Fibroblast of lung (primary cell): ENCODE measurements around the gene SUPT5H. TPM values are rescaled to one million over a fixed set of nuclear protein-coding genes. Genes with fewer than 3 reads are reported as not detected.

Experiments used
- DNase-seq, 2 donors: peaks; one replicate each; pipeline versions ENCODE4 v3.0.0 to v3.0.0-alpha.2; 2010; ENCODE audit warnings: low read depth in 2 of 2
- H2AFZ ChIP-seq: 2 replicates; pipeline ENCODE4 v1.5.1; 2012; ENCODE audit warnings: low read length, control low read depth, inconsistent platforms
- H3K27ac ChIP-seq: 2 replicates; pipeline ENCODE4 v1.5.1; 2011; ENCODE audit warnings: low read length, control low read depth; ENCODE audit not compliant: insufficient read depth
- H3K27me3 ChIP-seq: 2 replicates; pipeline ENCODE4 v1.5.1; 2011; ENCODE audit warnings: mild to moderate bottlenecking, low read length; ENCODE audit not compliant: control insufficient read depth, insufficient read depth
- H3K36me3 ChIP-seq: 2 replicates; pipeline ENCODE4 v1.5.1; 2011; ENCODE audit warnings: low read length; ENCODE audit not compliant: control insufficient read depth, insufficient read depth
- H3K4me1 ChIP-seq: 2 replicates; pipeline ENCODE4 v1.5.1; 2011; ENCODE audit warnings: low read length; ENCODE audit not compliant: control insufficient read depth, insufficient read depth; ENCODE audit errors: extremely low read depth
- H3K4me2 ChIP-seq: 2 replicates; pipeline ENCODE4 v1.5.1; 2011; ENCODE audit warnings: low read length, control low read depth; ENCODE audit not compliant: insufficient read depth; ENCODE audit errors: extremely low read depth
- H3K4me3 ChIP-seq, 4 experiments: fragments of 200-600 bp in 1 of 4; sonication (generic) in 1 of 4; replicated peaks in 1 of 4; 2 replicates each; pipeline ENCODE4 v1.5.1; 2011 to 2016; ENCODE audit warnings: low read length in 4 of 4, low read depth in 3 of 4, mild to moderate bottlenecking in 3 of 4, control low read depth in 2 of 4, inconsistent platforms in 1 of 4, mixed read lengths in 1 of 4; ENCODE audit not compliant: insufficient read depth in 1 of 4; ENCODE audit errors: control extremely low read depth in 1 of 4
- H3K79me2 ChIP-seq: 2 replicates; pipeline ENCODE4 v1.5.1; 2012; ENCODE audit warnings: mild to moderate bottlenecking, low read length, inconsistent platforms; ENCODE audit not compliant: control insufficient read depth, insufficient read depth
- H3K9ac ChIP-seq: 2 replicates; pipeline ENCODE4 v1.5.1; 2011; ENCODE audit warnings: mild to moderate bottlenecking, low read length, control low read depth; ENCODE audit not compliant: insufficient read depth
- H3K9me3 ChIP-seq: 2 replicates; pipeline ENCODE4 v1.5.1; 2012; ENCODE audit warnings: low read depth, low read length; ENCODE audit not compliant: control insufficient read depth, insufficient read depth
- H4K20me1 ChIP-seq: 2 replicates; pipeline ENCODE4 v1.5.1; 2011; ENCODE audit warnings: low read length; ENCODE audit not compliant: control insufficient read depth, insufficient read depth; ENCODE audit errors: extremely low read depth
- EZH2 ChIP-seq: IDR thresholded peaks from 2 replicates; pipeline ENCODE4 v1.5.1; 2012; ENCODE audit warnings: low read length, control low read depth, mild to moderate bottlenecking; ENCODE audit errors: missing control alignments
- polyA plus RNA-seq, 2 donors: library from polyadenylated mRNA; depleted of rRNA in 1 of 2; stranded (reverse) in 1 of 2; unstranded in 1 of 2; fragments of >200 nt; gene quantifications; 2 replicates each; pipeline ENCODE4 v1.2.1, GENCODE V29; 2011 to 2012; ENCODE audit warnings: missing spikeins in 1 of 2
- total RNA-seq: library from RNA; depleted of rRNA; stranded (reverse); fragments of >200 nt; gene quantifications from 2 replicates; pipeline ENCODE4 v1.2.1, GENCODE V29; 2014
- TF ChIP-seq, protein P1 (sequence below), 2 donors: IDR thresholded peaks in 1 of 2; conservative IDR thresholded peaks in 1 of 2; 1 replicate in 1 of 2; 2 replicates in 1 of 2; pipeline ENCODE4 v1.5.1; 2011 to 2012; ENCODE audit warnings: low read length in 2 of 2, control low read depth in 1 of 2, inconsistent platforms in 1 of 2, low read depth in 1 of 2, mild to moderate bottlenecking in 1 of 2

SUPT5H gene
- total and polyA plus RNA-seq, 2 donors (not counting 1 experiment from before 2014, with no cell fraction given), result 50.2 to 77.8 TPM

DNA sequence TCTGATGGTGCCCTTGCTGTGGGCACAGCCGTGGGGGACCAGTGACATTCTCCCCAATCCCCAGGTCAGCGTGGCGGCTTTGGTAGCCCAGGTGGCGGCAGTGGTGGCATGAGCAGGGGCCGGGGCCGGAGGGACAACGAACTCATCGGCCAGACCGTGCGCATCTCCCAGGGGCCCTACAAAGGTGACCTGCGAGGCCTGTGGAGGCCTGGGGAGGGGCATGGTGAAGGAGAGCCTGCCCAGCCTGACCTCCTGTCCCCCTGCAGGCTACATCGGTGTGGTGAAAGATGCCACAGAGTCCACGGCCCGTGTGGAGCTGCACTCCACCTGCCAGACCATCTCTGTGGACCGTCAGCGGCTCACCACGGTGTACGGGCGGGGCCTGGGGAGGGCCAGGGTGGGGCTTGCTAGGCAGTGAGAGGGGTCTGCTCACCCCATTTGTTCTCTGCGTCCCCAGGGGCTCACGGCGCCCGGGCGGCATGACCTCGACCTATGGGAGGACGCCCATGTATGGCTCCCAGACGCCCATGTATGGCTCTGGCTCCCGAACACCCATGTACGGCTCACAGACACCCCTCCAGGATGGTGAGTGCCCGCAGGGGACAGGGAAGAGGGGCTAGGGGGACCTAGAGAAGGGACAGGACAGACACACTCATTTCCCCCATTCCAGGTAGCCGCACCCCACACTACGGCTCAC lies 27.5 kb downstream of the SUPT5H start:
- no peak overlapping the region for H3K4me2 ChIP-seq

GRCh38 chr19:39473443-39473960 lies 28.1 kb downstream of the SUPT5H start:
- Histone ChIP-seq H3K4me3 (no peak overlapping the region), H3K4me1 (no peaks in the 10 kb centered on the region), H3K79me2 (no peaks in the 10 kb centered on the region), H3K4me2 (no peak overlapping the region), H3K27ac (no peak overlapping the region), H4K20me1 (no peaks in the 10 kb centered on the region), H2AFZ (no peak overlapping the region), H3K9me3 (no peaks in the 10 kb centered on the region), H3K9ac (no peak overlapping the region), H3K36me3 (peaks cover 48% of the 10 kb centered on the region), H3K27me3 (no peaks in the 10 kb centered on the region)
- no peak for DNase-seq
- no peak for TF ChIP-seq EZH2
- TF ChIP-seq, protein P1, sequence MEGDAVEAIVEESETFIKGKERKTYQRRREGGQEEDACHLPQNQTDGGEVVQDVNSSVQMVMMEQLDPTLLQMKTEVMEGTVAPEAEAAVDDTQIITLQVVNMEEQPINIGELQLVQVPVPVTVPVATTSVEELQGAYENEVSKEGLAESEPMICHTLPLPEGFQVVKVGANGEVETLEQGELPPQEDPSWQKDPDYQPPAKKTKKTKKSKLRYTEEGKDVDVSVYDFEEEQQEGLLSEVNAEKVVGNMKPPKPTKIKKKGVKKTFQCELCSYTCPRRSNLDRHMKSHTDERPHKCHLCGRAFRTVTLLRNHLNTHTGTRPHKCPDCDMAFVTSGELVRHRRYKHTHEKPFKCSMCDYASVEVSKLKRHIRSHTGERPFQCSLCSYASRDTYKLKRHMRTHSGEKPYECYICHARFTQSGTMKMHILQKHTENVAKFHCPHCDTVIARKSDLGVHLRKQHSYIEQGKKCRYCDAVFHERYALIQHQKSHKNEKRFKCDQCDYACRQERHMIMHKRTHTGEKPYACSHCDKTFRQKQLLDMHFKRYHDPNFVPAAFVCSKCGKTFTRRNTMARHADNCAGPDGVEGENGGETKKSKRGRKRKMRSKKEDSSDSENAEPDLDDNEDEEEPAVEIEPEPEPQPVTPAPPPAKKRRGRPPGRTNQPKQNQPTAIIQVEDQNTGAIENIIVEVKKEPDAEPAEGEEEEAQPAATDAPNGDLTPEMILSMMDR (conservative IDR thresholded peaks at IDR 0.05 in 1 of 2, IDR thresholded peaks at IDR 0.05 in 1 of 2; ENCODE audit: low read depth in 1 of 2, low read length in 2 of 2), result no peak

More for the DNA sequence above, 27.5 kb downstream of the SUPT5H start:
- Histone ChIP-seq H2AFZ (no peak overlapping the region), H3K9ac (no peak overlapping the region), H3K4me1 (no peaks in the 10 kb centered on the region), H3K4me3 (no peak overlapping the region), H4K20me1 (no peaks in the 10 kb centered on the region), H3K27me3 (no peaks in the 10 kb centered on the region), H3K27ac (no peak overlapping the region), H3K79me2 (no peaks in the 10 kb centered on the region), H3K36me3 (peaks cover 51% of the 10 kb centered on the region), H3K9me3 (no peaks in the 10 kb centered on the region)
- TF ChIP-seq, protein P1 (conservative IDR thresholded peaks at IDR 0.05 in 1 of 2, IDR thresholded peaks at IDR 0.05 in 1 of 2; ENCODE audit: low read depth in 1 of 2, low read length in 2 of 2), result no peak
- TF ChIP-seq EZH2, result no peak
- no peak for DNase-seq

DNA sequence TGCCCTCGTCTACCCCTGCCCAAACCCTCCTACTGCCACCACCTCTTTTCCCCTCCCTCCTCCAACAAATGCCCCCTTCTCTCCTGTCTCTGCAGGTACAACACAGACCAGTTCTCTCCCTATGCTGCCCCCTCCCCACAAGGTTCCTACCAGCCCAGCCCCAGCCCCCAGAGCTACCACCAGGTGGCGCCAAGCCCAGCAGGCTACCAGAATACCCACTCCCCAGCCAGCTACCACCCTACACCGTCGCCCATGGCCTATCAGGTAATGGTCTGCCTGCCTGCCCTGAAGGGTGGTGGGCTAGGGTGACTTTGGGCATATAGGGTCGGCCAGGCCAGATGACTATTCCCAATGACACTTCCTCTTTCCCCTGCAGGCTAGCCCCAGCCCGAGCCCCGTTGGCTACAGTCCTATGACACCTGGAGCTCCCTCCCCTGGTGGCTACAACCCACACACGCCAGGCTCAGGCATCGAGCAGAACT lies 28.8 kb downstream of the SUPT5H start:
- peak overlapping the region; percentile 5 for H3K9ac ChIP-seq
- no peaks in the 10 kb centered on the region for H4K20me1 ChIP-seq
- H3K9me3 ChIP-seq, result no peaks in the 10 kb centered on the region
- H3K36me3 ChIP-seq, result peaks cover 43% of the 10 kb centered on the region
- H3K27ac ChIP-seq, result no peak overlapping the region
- no peaks in the 10 kb centered on the region for H3K27me3 ChIP-seq
- no peak overlapping the region for H2AFZ ChIP-seq
- no peak overlapping the region for H3K4me3 ChIP-seq
- H3K4me2 ChIP-seq, result no peak overlapping the region
- DNase-seq, result peak; percentile 24 to 31
- no peaks in the 10 kb centered on the region for H3K4me1 ChIP-seq
- H3K79me2 ChIP-seq, result no peaks in the 10 kb centered on the region
- TF ChIP-seq EZH2, result no peak
- TF ChIP-seq, protein P1 (conservative IDR thresholded peaks at IDR 0.05 in 1 of 2, IDR thresholded peaks at IDR 0.05 in 1 of 2; ENCODE audit: low read depth in 1 of 2, low read length in 2 of 2), result peak; percentile 67 to 86
